K562 (cell line): ENCODE measurements around the gene ANO7. TPM values are rescaled to one million over a fixed set of nuclear protein-coding genes. Genes with fewer than 3 reads are reported as not detected.

Experiments
- ATAC-seq: fragments of 200-7000 bp; cut with Tn5 transposase; 3 replicates; pipeline ENCODE4 v1.9.1; 2020; ENCODE audit warnings: moderate library complexity
- BruUV-seq: library from RNA; stranded (reverse); fragments of 400-500 nt; replicated peaks from 2 replicates; lab custom pipeline; 2021; lab: Mats Ljungman, UMichigan
- CTCF ChIA-PET: fragments of 300-600 bp; formaldehyde crosslinking; extraction: SDS; loops from one replicate; lab custom pipeline; 2021; ENCODE audit warnings: low intra/inter-chr PET ratio; lab: Yijun Ruan, JAX
- POLR2A ChIA-PET: fragments of 300-600, 350-650 bp; sonication (Branson Sonifier 250); formaldehyde crosslinking; extraction: SDS; loops from one replicate; lab custom pipeline; 2021; ENCODE audit warnings: antibody characterized with exemption, inconsistent platforms; lab: Yijun Ruan, JAX
- DNase-seq, 4 experiments: peaks; one replicate each; pipeline versions ENCODE4 v3.0.0 to v3.0.0-alpha.2; 2011 to 2018; ENCODE audit warnings: low spot score in 3 of 4, mixed read lengths in 3 of 4; ENCODE audit errors: extremely low read depth in 1 of 4
- FAIRE-seq: peaks from 2 replicates; lab custom pipeline; 2011; peaks lifted over from hg19 to GRCh38; lab: Jason Lieb, UNC
- H2AFZ ChIP-seq: 2 replicates; pipeline ENCODE4 v1.6.0; 2011; ENCODE audit warnings: low read depth, low read length, control low read depth, inconsistent platforms
- H3K27ac ChIP-seq: fragments of 200-600 bp; 3 replicates; pipeline ENCODE4 v1.8.0; 2011; ENCODE audit warnings: low read depth, mild to moderate bottlenecking, control low read depth, inconsistent platforms, low read length, moderate library complexity, mixed read lengths; ENCODE audit errors: extremely low read depth
- H3K27me3 ChIP-seq, 2 experiments: fragments of 300-600 bp in 1 of 2; 2 replicates in 1 of 2; 3 replicates in 1 of 2; pipeline versions ENCODE4 v1.6.0 to v1.8.0; 2011; ENCODE audit warnings: inconsistent platforms in 2 of 2, low read length in 2 of 2, mild to moderate bottlenecking in 1 of 2, mixed read lengths in 1 of 2, moderate library complexity in 1 of 2; ENCODE audit not compliant: control insufficient read depth in 2 of 2, insufficient read depth in 2 of 2
- H3K36me3 ChIP-seq: fragments of 300-600 bp; 3 replicates; pipeline ENCODE4 v1.8.0; 2011; ENCODE audit warnings: mild to moderate bottlenecking, low read length, inconsistent platforms; ENCODE audit not compliant: control insufficient read depth, insufficient read depth
- H3K4me1 ChIP-seq, 2 experiments: fragments of 200-600 bp in 1 of 2; replicated peaks in 1 of 2; 2 replicates in 1 of 2; 3 replicates in 1 of 2; pipeline versions ENCODE4 v1.5.1 to v1.8.0; 2011; ENCODE audit warnings: inconsistent platforms in 2 of 2, low read length in 2 of 2, mild to moderate bottlenecking in 1 of 2, mixed read lengths in 1 of 2, moderate library complexity in 1 of 2; ENCODE audit not compliant: control insufficient read depth in 2 of 2, insufficient read depth in 2 of 2
- H3K4me2 ChIP-seq: 2 replicates; pipeline ENCODE4 v1.6.1; 2011; ENCODE audit warnings: low read length, control low read depth, inconsistent platforms, mixed read lengths; ENCODE audit not compliant: insufficient read depth
- H3K4me3 ChIP-seq: fragments of 200-600 bp; sonication (generic), shearing (Covaris generic); 2 replicates; pipeline ENCODE4 v1.5.1; 2016; ENCODE audit warnings: control low read depth, inconsistent platforms
- H3K79me2 ChIP-seq: fragments of 200-600 bp; 3 replicates; pipeline ENCODE4 v1.8.0; 2011; ENCODE audit warnings: low read length, inconsistent platforms; ENCODE audit not compliant: control insufficient read depth, insufficient read depth
- H3K9ac ChIP-seq, 2 experiments: 2 replicates each; pipeline versions ENCODE4 v1.6.0 to v1.6.1; 2011; ENCODE audit warnings: low read depth in 2 of 2, low read length in 2 of 2, control low read depth in 1 of 2, inconsistent platforms in 1 of 2, mild to moderate bottlenecking in 1 of 2, mixed read lengths in 1 of 2; ENCODE audit not compliant: insufficient read depth in 1 of 2
- H3K9me1 ChIP-seq: one replicate; pipeline ENCODE4 v1.6.0; 2011; ENCODE audit warnings: inconsistent platforms, mild to moderate bottlenecking, low read length, moderate library complexity; ENCODE audit not compliant: control insufficient read depth, insufficient read depth
- H3K9me3 ChIP-seq: replicated peaks from 2 replicates; pipeline ENCODE4 v1.5.1; 2011; ENCODE audit warnings: low read depth, low read length, inconsistent platforms; ENCODE audit not compliant: control insufficient read depth, insufficient read depth
- H4K20me1 ChIP-seq: replicated peaks from 2 replicates; pipeline ENCODE4 v1.6.1; 2011; ENCODE audit warnings: low read length, inconsistent platforms, mixed read lengths; ENCODE audit not compliant: control insufficient read depth, insufficient read depth
- MEF2A ChIP-seq: IDR thresholded peaks from 2 replicates; pipeline ENCODE4 v1.6.1; 2011; ENCODE audit warnings: low read depth, mild to moderate bottlenecking, low read length, moderate library complexity; ENCODE audit not compliant: control insufficient read depth
- POLR2G ChIP-seq: fragments of 200-400 bp; formaldehyde crosslinking; IDR thresholded peaks from 2 replicates; pipeline ENCODE4 v1.6.1; 2017; ENCODE audit warnings: low read depth, mild to moderate bottlenecking, antibody characterized with exemption, low read length, moderate library complexity
- TAF7 ChIP-seq: fragments of 450-650 bp; IDR thresholded peaks from 2 replicates; pipeline ENCODE4 v1.6.1; 2016; ENCODE audit warnings: missing genetic modification characterization, missing compliant biosample characterization
- ZNF77 ChIP-seq: fragments of 250-450 bp; sonication (Bioruptor Pico); IDR thresholded peaks from 2 replicates; pipeline ENCODE4 v1.5.0; 2020
- WGBS: fragments of 100-300 bp; shearing (Covaris generic); methylation state at CpG from one replicate; pipeline ENCODE4 v1.1.6; 2016; ENCODE audit warnings: low coverage, mixed read lengths; ENCODE audit not compliant: insufficient coverage; ENCODE audit errors: missing lambda C conversion rate; 5-methylcytosine and 5-hydroxymethylcytosine counted together
- in situ Hi-C: fragments of 300-500 bp; cut with MboI; formaldehyde crosslinking; loops from 4 replicates; pipeline ENCODE4 v1.15.0; 2018; ENCODE audit warnings: inconsistent platforms, mixed read lengths
- intact Hi-C: fragments of 100-400 bp; cut with micrococcal nuclease; formaldehyde crosslinking; loops from 2 replicates; pipeline ENCODE4 v1.14.2; 2022
- polyA plus RNA-seq, 8 experiments: library from polyadenylated mRNA; depleted of rRNA in 4 of 8; stranded (reverse) in 5 of 8; unstranded in 3 of 8; fragments of >200 nt; fragmentation: Nextera tagmentation in 2 of 8; fragmentation: Illumina TruSeq in 1 of 8; extraction: Ambion mirVana in 2 of 8; extraction: Trizol in 1 of 8; gene quantifications; 2 replicates each; pipeline versions ENCODE4 v1.2.1 to v1.2.3, GENCODE V29; 2011 to 2014; ENCODE audit warnings: inconsistent platforms in 1 of 8, missing spikeins in 1 of 8
- total RNA-seq, 7 experiments: library from RNA; depleted of rRNA in 6 of 7; stranded (reverse); fragments of >200 nt in 6 of 7; fragmentation: Illumina TruSeq in 2 of 7; extraction: Trizol in 2 of 7; gene quantifications; 2 replicates each; pipeline versions ENCODE4 v1.2.1 to v1.2.3, GENCODE V29; 2011 to 2021; ENCODE audit warnings: low replicate concordance in 1 of 7

The ANO7 gene
- total and polyA plus RNA-seq, 9 of the 15 experiments (the other 6 are each of a cell fraction or from before 2014, with no cell fraction given) = 0.28 to 5.1 (median 1.1) TPM

DNA sequence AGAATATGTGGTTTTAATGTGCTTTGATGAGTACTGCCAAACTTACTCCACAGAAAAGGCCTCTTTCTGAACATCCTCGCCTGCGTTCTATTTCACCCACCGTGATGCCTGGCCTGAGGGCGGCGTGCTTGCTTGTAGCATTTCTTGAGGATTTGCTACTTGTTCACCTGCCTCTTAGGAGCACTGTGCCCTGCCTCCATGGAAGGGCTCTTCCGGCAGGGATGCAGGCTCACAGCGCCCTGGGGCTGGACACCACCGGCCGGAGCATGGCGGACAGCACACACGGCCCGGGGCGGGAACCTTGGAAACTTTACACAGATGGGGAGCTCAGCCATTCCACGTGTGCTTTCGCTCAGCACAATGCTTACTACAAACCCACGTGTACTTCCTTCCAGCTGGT, 37.1 kb downstream of the ANO7 start:
- no peaks in the 10 kb centered on the region for H3K9me3 ChIP-seq
- no peak overlapping the region for H3K27ac ChIP-seq
- intact Hi-C loops = no loop called here
- CTCF ChIA-PET = no interaction called here
- no peak overlapping the region for H3K9ac ChIP-seq
- peaks cover 46% of the 10 kb centered on the region; the same call in 2 of the 3 replicates for H3K36me3 ChIP-seq
- H3K4me2 ChIP-seq = no peak overlapping the region
- peaks cover 2 to 31% of the 10 kb centered on the region in 2 experiments; a peak in 3 of 5 replicates for H3K4me1 ChIP-seq
- H3K4me3 ChIP-seq = no peak overlapping the region
- peaks cover 2% of the 10 kb centered on the region; the same call in 2 of the 3 replicates for H3K79me2 ChIP-seq
- no peak for FAIRE-seq
- H3K9me1 ChIP-seq = peaks cover 8% of the 10 kb centered on the region
- 0 out of 2 replicates have a peak, but pooled peaks have one; percentile 28 for TF ChIP-seq POLR2G
- TF ChIP-seq ZNF77 (CRISPR knock-in tag) = no peak
- H2AFZ ChIP-seq = no peak overlapping the region
- POLR2A ChIA-PET = interaction anchor here (0.5 to 1.3 kb wide), 4 partner anchors 9 to 244 kb away, joined by 3 to 7 read pairs (median 3); no protein-coding TSS in a partner anchor
- no peaks in the 10 kb centered on the region for H3K27me3 ChIP-seq
- peaks cover 11% of the 10 kb centered on the region; the same call in 1 of the 2 replicates for H4K20me1 ChIP-seq
- WGBS = 98% methylated on average over 14 of the region's 16 CpGs
- in situ Hi-C loops = no loop called here
- ATAC-seq = no peak
- no TSS peak for BruUV-seq
- no peak for DNase-seq

DNA sequence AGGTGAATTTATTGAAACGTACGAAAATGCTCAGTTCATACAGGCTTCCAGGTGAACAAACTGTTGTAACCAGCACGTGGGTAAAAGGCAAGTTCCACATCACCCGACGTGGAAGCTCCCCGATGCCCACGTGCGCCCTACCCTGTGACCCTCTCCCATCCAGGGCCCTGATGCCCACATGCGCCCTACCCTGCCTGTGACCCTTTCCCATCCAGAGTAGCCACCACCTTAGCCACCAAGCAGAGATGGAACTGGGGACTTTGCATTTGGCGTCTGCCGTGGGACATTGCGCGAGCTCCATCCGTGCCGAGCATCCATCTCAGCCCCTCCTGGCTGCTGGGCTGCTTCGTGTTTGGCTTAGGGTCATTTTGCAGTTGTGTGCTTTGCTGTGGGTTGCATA, 37.5 kb downstream of the ANO7 start:
- H3K9ac ChIP-seq = no peak overlapping the region
- H2AFZ ChIP-seq = no peak overlapping the region
- POLR2A ChIA-PET = interaction anchor here (0.9 to 1.3 kb wide), 2 partner anchors 8 to 10 kb away, joined by 3 to 7 read pairs; no protein-coding TSS in a partner anchor
- H3K4me2 ChIP-seq = no peak overlapping the region
- FAIRE-seq (no peak), DNase-seq (no peak), ATAC-seq (no peak)
- intact Hi-C loops = no loop called here
- peaks cover 2 to 31% of the 10 kb centered on the region in 2 experiments; a peak in 3 of 5 replicates for H3K4me1 ChIP-seq
- peaks cover 8% of the 10 kb centered on the region for H3K9me1 ChIP-seq
- in situ Hi-C loops = no loop called here
- no TSS peak for BruUV-seq
- H3K9me3 ChIP-seq = no peaks in the 10 kb centered on the region
- CTCF ChIA-PET = no interaction called here
- no peak overlapping the region for H3K4me3 ChIP-seq
- 88% methylated on average over 10 of the region's 16 CpGs for WGBS
- TF ChIP-seq MEF2A (no peak), POLR2G (peak; percentile 40; the same call in 1 of the 2 replicates), TAF7 (tag) (no peak)
- H3K36me3 ChIP-seq = peaks cover 50% of the 10 kb centered on the region; the same call in 2 of the 3 replicates
- peaks cover 11% of the 10 kb centered on the region; the same call in 1 of the 2 replicates for H4K20me1 ChIP-seq
- H3K79me2 ChIP-seq = no peaks in the 10 kb centered on the region
- no peak overlapping the region for H3K27ac ChIP-seq
- no peaks in the 10 kb centered on the region for H3K27me3 ChIP-seq
